K562 (cell line): ENCODE data around the gene TUT4. TPM values are rescaled to one million over a fixed set of nuclear protein-coding genes. Genes with fewer than 3 reads are reported as not detected.

ENCODE experiments used
- PTBP1 ChIP-seq: fragments of 200-400 bp; formaldehyde crosslinking; IDR thresholded peaks from 2 replicates; pipeline ENCODE4 v1.6.1; 2017; ENCODE audit warnings: low read depth, low read length
- ZNF12 ChIP-seq: sonication (generic); formaldehyde crosslinking; IDR thresholded peaks from 2 replicates; pipeline ENCODE4 v1.4.0; 2020; ENCODE audit warnings: mild to moderate bottlenecking, missing genetic modification reagents
- polyA plus RNA-seq, 8 experiments: library from polyadenylated mRNA; depleted of rRNA in 4 of 8; stranded (reverse) in 5 of 8; unstranded in 3 of 8; fragments of >200 nt; fragmentation: Nextera tagmentation in 2 of 8; fragmentation: Illumina TruSeq in 1 of 8; extraction: Ambion mirVana in 2 of 8; extraction: Trizol in 1 of 8; gene quantifications; 2 replicates each; pipeline versions ENCODE4 v1.2.1 to v1.2.3, GENCODE V29; 2011 to 2014; ENCODE audit warnings: inconsistent platforms in 1 of 8, missing spikeins in 1 of 8
- total RNA-seq, 7 experiments: library from RNA; depleted of rRNA in 6 of 7; stranded (reverse); fragments of >200 nt in 6 of 7; fragmentation: Illumina TruSeq in 2 of 7; extraction: Trizol in 2 of 7; gene quantifications; 2 replicates each; pipeline versions ENCODE4 v1.2.1 to v1.2.3, GENCODE V29; 2011 to 2021; ENCODE audit warnings: low replicate concordance in 1 of 7
- TF ChIP-seq, protein P1 (sequence below): fragments of 150-350 bp; conservative IDR thresholded peaks from 2 replicates; pipeline ENCODE4 v1.6.1; 2014; ENCODE audit warnings: low read length
- TF ChIP-seq, protein P2 (sequence below), 2 experiments: fragments of 450-650 bp; IDR thresholded peaks; 2 replicates each; pipeline ENCODE4 v1.6.1; 2016; ENCODE audit warnings: mild to moderate bottlenecking in 2 of 2, borderline replicate concordance in 1 of 2, low read depth in 1 of 2, moderate library complexity in 1 of 2

TUT4 gene
- total and polyA plus RNA-seq, 9 of the 15 experiments (the other 6 are each of a cell fraction or from before 2014, with no cell fraction given): 15.8 to 53.5 (median 36.7) TPM

DNA sequence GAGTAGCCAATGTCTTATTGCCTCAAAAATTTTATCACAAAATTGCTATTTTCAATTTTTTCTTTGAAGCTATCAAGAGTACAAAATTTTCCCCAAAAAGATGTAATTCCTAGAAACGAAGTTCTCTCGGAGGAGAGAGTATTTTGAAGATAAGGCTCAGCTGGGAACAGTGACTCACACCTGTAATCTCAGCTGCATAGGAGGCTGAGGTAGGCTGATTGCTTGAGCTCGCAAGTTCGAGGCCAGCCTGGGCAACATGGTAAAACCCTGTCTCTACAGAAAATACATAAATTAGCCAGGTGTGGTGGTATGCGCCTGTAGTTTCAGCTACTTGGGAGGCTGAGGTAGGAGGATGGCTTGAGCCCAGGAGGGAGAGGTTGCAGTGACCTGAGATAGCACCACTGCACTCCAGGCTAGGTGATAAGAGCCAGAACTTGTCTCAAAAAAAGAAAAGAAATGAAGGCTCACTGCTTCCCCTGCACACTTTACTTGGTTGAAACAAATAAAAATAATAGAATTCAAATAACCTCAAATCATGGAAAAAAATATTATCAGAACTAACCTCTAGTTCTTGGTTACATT lies 22.2 kb downstream of the TUT4 start (continued):
- TF ChIP-seq, protein P1, sequence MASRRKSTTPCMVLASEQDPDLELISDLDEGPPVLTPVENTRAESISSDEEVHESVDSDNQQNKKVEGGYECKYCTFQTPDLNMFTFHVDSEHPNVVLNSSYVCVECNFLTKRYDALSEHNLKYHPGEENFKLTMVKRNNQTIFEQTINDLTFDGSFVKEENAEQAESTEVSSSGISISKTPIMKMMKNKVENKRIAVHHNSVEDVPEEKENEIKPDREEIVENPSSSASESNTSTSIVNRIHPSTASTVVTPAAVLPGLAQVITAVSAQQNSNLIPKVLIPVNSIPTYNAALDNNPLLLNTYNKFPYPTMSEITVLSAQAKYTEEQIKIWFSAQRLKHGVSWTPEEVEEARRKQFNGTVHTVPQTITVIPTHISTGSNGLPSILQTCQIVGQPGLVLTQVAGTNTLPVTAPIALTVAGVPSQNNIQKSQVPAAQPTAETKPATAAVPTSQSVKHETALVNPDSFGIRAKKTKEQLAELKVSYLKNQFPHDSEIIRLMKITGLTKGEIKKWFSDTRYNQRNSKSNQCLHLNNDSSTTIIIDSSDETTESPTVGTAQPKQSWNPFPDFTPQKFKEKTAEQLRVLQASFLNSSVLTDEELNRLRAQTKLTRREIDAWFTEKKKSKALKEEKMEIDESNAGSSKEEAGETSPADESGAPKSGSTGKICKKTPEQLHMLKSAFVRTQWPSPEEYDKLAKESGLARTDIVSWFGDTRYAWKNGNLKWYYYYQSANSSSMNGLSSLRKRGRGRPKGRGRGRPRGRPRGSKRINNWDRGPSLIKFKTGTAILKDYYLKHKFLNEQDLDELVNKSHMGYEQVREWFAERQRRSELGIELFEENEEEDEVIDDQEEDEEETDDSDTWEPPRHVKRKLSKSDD: no peak
- TF ChIP-seq, protein P2, sequence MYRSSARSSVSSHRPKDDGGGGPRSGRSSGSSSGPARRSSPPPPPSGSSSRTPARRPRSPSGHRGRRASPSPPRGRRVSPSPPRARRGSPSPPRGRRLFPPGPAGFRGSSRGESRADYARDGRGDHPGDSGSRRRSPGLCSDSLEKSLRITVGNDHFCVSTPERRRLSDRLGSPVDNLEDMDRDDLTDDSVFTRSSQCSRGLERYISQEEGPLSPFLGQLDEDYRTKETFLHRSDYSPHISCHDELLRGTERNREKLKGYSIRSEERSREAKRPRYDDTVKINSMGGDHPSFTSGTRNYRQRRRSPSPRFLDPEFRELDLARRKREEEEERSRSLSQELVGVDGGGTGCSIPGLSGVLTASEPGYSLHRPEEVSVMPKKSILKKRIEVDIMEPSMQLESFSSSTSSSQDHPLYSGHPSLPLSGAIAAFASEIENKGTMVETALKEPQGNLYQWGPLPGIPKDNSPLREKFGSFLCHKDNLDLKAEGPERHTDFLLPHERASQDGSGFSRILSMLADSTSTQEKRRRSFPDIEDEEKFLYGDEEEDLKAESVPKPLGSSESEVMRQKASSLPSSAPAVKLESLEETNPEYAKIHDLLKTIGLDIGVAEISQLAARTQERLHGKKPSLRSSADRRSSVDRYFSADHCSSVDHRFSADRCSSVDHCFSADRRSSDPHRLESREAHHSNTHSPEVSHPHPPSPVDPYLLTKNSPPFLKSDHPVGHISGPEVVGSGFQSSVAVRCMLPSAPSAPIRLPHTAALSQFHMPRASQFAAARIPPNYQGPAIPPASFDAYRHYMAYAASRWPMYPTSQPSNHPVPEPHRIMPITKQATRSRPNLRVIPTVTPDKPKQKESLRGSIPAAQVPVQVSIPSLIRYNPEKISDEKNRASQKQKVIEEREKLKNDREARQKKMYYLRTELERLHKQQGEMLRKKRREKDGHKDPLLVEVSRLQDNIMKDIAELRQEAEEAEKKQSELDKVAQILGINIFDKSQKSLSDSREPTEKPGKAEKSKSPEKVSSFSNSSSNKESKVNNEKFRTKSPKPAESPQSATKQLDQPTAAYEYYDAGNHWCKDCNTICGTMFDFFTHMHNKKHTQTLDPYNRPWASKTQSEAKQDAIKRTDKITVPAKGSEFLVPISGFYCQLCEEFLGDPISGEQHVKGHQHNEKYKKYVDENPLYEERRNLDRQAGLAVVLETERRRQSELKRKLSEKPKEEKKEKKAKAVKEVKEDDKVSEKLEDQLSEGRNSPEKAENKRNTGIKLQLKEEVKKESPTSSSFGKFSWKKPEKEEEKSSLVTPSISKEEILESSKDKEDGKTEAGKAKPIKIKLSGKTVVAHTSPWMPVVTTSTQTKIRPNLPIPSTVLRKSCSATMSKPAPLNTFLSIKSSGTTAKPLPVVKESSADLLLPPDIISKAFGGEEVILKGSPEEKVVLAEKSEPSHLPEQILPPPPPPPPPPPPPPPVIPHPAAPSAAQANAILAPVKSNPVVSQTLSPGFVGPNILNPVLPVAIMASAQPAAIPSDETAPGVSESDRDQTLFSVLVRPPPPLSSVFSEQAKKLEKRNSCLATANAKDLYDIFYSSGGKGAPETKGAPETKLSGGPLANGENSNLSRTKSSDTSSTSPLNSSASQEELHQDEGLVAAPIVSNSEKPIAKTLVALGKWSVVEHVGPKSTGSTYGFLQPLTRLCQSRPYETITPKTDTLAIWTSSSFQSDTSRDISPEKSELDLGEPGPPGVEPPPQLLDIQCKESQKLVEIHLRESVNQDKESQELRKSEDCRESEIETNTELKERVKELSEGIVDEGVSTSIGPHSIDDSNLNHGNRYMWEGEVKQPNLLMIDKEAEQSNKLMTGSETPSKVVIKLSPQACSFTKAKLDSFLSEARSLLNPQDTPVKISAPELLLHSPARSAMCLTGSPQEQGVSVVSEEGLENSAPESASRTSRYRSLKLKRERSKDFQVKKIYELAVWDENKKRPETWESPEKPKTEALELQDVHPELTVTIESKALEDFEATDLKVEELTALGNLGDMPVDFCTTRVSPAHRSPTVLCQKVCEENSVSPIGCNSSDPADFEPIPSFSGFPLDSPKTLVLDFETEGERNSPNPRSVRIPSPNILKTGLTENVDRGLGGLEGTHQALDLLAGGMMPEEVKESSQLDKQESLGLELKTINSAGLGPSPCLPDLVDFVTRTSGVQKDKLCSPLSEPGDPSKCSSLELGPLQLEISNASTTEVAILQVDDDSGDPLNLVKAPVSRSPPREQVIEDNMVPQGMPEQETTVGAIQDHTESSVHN (IDR thresholded peaks at IDR 0.05; ENCODE audit: borderline replicate concordance in 1 of 2, low read depth in 1 of 2): no peak
- no peak for TF ChIP-seq PTBP1
- TF ChIP-seq ZNF12 (CRISPR knock-in tag): no peak
